GM19238 (cell line): Measurements from ENCODE around the gene PLAAT5.
"Not testable (repeated sequence)": the region's sequence is repeated elsewhere in the genome, so short reads cannot be mapped to it uniquely, and the experiment has no call there.

Experiments
- DNase-seq: peaks from one replicate; pipeline ENCODE4 v3.0.0; 2011; ENCODE audit warnings: low spot score; ENCODE audit not compliant: insufficient read length

PLAAT5 gene, protein sequence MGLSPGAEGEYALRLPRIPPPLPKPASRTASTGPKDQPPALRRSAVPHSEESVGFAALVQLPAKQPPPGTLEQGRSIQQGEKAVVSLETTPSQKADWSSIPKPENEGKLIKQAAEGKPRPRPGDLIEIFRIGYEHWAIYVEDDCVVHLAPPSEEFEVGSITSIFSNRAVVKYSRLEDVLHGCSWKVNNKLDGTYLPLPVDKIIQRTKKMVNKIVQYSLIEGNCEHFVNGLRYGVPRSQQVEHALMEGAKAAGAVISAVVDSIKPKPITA

DNA sequence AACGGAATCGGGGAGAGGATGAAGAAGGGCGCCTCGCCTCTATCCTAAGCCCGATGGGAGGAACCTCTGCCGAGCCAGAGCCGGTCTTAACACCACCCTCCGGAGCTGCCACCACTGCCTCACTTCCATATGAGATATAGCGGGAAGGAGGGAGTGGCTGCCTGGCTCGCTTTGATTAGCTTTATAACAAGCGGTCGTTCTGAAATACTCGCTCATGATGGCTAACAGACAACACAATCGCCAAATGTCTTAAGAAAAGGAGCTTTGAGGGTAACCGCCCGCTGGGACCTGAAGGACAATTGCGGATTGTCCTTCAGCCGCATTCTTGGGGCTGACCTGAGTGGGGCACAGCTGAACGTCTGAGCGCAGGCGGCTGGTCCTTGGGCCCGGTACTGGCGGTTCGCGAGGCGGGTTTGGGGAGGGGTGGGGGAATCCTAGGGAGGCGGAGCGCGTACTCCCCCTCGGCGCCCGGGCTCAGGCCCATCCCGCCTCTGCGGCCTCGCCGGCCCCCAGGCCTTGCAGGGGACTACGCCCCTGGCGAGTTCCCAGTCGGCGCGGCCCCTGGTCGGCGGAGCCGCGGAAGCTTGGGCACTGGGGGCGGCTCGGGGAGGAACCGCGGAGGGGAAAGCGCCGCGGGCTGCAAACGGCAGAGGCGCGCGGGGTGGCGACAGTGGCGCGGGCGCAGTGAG is at the start of gene PLAAT5:
Gene PLAAT5, minus strand, starts transcription at position 617 of the 689 bp plus-strand sequence. Its CDS starts 133 bp downstream, at position 484.
- no peak for DNase-seq

DNA sequence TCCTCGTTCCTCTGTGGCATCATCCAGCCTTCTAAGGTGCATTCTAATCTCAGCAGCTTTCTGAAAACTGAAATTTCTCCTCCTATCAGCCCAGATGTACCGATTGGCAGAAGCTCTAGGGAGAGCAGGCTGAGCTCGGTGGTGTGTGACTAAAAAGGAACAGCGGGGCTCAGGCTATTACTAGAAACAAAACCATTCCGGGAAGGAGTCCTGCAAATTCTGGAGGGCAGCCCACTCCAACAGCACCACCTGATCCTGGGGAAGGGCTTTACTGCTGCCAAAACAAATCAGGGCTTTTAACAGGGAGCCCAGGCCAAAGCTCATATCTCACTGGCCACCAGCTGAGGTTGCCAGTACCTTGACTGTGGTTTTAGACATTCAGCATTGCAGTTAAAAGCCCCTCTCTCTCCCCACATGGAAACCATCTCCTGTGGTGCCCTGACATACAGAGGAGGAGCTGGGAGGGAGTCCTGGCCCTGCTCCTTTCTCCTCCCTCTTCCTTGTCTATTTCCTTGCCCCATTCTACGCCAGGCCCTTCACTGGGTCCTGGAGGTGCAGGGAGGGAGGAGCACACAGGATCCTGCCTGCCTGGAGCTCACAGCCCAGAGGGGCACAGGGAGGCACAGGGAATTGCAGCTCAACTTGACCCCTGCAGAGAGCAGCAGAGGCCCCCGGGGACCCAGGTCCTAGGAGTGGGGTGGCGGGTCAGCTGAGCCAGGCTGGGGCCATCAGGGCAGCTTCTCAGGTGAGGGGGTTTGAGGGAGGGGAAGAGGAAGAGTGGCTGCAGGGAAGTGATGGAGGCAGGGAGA is 46.5 kb upstream of the PLAAT5 start:
- DNase-seq = no peak

DNA sequence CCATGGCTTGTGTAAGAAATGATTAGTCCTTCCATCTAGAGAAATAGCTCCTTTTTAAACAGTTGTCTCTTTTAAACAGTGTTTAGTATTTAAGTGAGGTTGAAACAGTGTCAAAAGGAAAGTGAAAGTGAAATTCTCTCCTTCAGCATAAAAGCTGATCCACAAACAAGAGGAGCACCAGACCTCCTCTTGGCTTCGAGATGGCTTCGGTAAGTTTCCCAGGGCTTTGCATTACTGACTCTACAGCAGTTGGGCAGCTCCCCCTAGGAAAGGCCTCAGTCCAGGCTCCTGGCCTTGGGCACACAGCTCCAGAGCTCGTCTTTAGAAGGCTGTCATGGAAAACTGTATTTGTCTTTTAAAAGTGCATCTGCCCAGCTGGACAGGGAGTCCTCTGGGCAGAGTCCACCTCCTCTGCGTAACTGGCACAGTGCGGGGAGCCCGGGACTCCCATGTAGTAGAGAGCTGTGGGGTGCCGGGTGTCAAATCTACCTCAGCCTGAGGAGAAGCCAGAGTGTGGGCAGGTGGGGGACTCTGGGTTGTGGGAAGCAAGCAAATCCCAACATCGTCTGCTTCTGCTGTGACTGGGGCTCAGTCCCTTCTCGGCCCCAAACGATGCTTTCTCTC is 45.8 kb upstream of the PLAAT5 start, which contains the start of gene PLAAT4:
Gene PLAAT4, plus strand, starts transcription at position 140 of the 624 bp plus-strand sequence. Its CDS starts 61 bp downstream, at position 201.
- DNase-seq = peak; percentile 55

DNA sequence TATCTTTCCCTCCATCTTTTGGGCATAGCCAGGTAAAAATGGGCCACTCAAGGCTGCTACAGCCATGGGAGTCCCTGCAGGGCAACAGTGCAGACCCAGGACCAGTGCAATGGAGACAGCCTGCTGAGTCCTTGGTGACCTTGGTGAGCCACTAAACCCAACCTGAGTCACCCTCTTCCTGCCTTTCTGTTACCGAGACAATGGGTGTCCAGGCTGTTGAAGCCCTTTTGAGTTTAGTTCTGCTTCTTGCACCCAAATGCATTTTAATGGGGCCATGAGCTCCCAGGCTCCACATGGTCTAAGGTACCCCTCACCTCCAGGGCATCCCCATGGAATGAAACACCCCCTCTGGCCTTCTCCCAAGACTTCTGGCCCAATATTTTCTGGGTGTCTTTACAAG is 44.8 kb upstream of the PLAAT5 start:
- DNase-seq = no peak

DNA sequence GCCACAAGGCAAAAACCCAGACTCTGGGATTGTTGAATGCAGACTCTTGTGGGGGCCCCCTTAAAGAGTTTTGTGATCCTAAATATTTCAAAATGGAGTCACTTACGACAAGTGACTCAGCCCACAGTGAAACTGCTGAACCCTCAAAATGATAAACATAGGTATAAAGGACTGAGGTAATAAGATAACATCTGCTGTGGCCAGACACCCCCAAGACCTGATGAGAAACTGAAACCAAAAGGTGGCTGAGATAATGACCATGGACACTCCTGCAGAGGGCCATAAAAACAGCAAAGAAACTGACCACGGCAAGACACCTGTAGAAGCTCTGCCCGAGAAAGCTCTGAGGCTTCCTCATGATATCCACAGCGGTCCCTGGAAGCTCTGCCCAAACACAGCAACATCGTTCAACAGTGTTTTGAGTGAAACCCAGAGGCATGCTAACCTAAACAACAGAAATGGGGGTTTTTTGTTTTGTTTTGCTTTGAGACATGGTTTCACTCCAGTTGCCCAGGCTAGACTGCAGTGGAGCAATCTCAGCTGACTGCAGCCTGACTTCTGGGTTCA is 44.0 kb upstream of the PLAAT5 start:
- no peak for DNase-seq

DNA sequence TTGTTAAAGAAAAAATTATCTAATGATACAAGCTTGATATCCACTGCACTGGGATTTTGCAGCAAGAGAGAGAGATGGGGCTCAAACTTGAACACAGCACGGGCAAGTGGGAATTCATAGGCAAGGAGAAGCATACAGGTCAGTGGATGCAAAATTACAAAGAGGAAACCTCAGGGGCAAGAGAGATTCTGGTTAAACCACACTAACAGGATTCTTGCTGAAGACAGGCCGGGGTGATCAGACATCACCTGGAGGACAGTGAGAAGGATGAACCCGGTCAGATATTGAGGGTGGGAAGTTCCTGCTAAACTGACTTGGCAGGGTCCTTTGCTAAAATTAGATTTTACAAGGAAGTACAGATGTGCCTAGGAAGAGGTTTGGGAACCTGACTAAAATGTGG is 43.1 kb upstream of the PLAAT5 start:
- no peak for DNase-seq

DNA sequence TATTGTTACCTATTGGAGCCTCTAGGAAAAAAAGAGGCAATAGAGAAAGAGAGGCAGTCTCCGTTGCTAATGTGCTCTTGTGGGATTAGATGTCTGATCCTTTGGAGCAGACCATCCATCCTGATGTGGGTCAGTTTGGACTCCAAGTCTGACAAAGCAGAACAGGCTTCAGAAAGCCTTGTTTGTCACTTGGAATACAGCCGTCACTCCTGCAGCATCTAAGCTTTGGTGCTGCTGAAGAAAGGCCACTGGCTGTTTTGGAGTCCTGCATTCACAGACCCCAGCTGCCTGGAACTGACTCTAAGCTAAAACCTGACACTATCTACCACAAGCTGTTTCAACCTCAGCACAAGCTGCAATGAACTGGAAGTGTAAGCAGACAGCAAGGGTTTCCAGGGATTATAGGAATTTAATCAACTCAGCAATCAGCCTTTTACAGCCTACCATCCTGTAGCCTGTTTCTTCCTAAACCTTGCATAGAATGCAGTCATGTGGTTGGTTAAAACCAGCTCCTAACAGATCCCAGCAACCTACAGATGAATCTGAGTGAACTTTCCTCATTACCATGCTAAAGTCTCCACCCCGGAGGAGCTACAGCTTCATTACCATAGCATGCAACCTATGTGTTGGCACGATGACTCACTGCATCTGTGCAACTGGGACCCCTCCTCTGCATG is 42.0 kb upstream of the PLAAT5 start:
- DNase-seq = no peak

DNA sequence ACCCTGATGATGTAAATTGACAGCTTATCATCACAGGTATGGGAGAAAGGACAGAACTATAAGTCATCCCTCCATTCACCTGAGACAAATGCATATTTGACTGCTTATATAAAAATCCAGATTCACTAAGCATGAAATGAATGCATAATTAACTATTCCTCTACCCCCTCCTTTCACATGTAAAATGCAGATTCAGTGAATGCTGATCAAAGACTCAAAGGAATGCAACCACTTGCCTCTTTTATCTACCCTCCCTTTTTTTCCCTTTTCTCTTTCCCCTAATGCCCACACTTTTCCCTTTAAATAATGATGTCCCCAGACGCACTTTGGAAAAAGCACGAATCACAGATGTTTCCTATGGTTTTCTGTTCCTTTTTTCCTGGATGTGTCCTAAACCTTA is 41.1 kb upstream of the PLAAT5 start:
- no peak for DNase-seq

DNA sequence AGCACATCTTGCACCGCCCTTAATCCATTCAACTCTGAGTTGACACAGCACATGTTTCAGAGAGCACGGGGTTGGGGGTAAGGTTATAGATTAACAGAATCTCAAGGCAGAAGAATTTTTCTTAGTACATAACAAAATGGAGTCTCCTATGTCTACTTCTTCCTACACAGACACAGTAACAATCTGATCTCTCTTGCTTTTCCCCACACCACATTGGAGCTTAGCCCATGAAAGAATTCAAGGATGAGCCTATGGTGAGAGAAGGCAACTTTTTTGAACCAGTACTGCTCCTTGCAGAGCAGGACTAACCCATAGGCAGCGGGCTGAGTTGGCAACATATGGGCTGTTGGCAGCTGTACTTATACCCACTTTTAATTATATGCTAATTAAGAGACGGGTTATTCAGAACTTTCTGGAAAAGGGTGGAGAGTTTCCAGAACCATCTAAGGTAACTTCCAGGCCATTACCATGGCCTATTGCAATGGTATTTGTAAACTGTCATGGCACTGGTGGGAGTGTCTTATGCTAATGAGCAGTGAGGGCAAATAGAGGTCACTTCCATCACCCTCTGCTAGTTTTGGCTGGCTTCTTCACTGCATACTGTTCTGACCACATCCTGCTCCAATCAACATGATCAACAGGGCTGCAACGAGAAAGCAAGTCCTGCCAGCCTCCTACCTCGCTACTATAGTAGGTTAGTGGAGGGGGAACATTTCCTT is 40.3 kb upstream of the PLAAT5 start:
- DNase-seq = not testable (repeated sequence)

DNA sequence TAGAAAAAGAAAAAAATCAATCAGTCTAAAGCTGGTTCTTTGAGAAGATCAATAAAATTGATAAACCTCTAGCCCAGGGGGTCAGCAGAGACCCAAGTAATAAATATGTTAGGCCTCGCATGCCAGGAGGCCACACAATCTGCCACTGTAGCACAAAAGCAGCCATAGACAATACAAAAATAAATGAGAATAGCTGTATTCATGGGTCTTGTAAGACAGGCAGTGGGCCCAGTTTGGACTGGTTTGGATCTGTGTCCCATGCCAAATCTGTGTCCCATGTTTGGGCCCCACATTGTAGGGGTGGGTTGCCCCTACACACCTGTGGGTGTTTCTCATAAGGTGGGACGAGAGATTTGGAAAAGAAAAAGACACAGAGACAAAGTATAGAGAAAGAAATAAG is 39.1 kb upstream of the PLAAT5 start:
- no peak for DNase-seq

DNA sequence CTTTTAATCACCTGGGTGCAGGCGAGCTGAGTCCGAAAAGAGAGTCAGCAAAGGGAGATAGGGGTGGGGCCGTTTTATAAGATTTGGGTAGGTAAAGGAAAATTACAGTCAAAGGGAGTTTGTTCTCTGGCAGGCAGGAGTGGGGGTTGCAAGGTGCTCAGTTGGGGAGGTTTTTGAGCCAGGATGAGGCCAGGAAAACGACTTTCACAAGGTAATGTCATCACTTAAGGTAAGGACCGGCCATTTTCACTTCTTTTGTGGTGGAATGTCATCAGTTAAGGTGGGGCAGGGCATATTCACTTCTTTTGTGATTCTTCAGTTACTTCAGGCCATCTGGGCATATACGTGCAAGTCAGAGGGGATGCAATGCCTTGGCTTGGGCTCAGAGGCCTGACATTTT is 38.4 kb upstream of the PLAAT5 start:
- not testable (repeated sequence) for DNase-seq

DNA sequence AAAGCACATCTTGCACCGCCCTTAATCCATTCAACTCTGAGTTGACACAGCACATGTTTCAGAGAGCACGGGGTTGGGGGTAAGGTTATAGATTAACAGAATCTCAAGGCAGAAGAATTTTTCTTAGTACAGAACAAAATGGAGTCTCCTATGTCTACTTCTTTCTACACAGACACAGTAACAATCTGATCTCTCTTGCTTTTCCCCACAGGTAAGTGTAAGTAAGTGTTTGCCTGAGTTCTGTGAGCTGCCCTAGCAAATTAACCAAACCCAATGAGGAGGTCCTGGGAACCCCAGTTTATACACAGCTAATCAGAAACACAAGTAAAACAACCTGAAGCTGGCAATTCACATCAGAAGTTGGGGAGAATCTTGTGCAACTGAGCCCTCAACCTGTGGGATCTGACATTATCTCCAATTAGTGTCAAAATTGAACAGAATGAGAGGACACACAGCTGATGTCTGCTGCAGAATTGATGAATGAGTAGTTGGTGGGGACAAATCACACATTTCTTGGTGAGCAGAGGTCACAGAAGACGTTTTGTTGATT is 37.8 kb upstream of the PLAAT5 start:
- DNase-seq = not testable (repeated sequence)

DNA sequence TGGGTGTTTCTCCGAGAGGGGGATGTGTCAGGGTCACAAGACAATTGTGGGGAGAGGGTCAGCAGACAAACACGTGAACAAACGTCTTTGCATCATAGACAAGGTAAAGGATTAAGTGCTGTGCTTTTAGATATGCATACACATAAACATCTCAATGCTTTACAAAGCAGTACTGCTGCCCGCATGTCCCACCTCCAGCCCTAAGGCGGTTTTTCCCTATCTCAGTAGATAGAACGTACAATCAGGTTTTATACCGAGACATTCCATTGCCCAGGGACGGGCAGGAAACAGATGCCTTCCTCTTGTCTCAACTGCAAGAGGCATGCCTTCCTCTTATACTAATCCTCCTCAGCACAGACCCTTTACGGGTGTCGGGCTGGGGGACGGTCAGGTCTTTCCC is 37.2 kb upstream of the PLAAT5 start:
- not testable (repeated sequence) for DNase-seq

DNA sequence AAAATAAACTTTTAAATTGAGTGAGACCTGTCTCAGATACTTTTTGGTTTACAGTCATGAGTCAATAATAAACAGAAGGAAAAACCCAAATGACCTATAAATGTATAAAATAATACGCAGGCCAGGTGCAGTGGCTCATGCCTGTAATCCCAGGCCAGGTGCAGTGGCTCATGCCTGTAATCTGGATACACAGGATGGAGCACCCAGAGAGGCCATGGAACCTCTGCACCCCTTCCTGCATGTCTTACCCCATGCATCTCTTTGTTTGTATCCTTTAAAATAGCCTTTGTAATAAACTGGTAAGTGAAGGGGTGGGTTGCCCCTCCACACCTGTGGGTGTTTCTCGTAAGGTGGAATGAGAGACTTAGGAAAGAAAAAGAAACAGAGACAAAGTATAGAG is 36.7 kb upstream of the PLAAT5 start:
- no peak for DNase-seq

DNA sequence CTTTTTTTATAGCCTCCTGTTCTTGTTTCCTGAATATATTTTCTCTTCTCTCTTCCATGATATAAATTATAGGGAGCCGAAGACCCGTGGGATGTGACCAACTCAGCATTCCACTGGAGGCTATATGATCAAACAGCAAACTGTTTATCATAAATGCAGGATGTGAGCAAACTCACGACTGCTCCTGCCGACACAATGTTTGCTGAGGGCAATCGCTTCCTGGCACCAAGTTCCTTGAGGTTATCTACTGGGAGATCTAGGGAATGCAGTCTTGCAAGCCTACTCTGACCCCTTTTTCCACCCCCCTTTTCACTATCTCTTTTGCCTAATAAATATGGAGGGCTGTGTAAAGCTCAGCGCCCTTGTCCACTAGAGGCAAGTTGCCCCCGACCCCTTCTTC is 32.2 kb upstream of the PLAAT5 start:
- DNase-seq = no peak

DNA sequence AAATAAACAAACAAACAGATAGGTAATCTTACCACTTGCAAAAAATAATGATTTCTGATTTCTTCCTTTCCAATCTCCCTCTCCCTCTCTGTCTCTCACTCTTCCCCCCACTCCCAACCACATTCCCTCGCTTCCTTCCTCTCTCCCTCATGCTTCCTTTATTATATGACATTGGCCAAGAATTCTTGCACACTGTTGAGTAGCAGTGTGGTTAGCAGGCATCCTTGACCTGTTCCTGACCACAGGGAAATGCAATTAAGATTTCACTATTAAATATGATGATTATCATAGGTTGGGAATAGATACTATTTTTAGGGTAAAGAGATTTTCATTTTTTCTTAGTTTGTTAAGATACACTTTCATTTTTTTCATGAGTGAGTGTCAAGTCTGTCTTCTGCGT is 30.9 kb upstream of the PLAAT5 start:
- DNase-seq = no peak

DNA sequence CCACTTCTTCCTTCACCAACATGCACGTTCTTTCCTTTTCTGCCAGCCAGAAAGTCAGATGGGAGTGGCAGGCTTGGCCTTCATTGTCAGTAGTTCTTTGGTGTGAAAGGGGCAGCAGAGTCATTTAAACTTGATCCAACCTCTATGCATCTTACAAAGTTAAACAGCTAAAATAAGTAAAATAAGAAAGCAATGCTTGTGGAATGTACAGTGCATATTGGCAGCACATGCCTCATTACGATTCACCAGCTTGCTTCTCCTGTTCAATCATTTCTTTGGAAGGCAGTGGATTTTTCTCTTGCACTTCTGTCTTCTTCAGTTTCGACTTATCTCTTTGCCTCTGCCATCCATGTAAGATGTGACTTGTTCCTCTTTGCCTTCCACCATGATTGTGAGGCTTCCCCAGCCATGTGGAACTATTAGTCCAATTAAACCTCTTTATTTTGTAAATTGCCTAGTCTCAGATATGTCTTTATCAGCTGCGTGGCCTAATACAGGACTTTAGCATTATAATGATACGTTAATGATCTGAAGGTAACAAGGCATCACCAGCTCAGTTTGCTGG is 29.7 kb upstream of the PLAAT5 start:
- DNase-seq = no peak

DNA sequence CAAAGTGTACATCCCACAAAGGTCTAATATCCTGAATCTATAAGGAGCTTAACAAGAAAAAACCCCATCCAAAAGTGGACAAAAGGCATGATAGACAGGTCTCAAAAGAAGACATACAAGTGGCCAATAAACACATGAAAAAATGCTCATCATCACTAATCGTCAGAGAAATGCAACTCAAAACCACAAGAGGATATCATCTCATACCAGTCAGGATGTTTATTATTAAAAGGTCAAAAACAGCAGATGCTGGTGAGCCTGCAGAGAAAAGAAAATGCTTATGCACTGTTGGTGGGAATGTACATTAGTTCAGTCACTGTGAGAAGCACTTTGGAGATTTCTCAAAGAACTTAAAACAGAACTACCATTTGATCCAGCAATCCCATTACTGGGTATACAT is 27.6 kb upstream of the PLAAT5 start:
- DNase-seq = no peak

DNA sequence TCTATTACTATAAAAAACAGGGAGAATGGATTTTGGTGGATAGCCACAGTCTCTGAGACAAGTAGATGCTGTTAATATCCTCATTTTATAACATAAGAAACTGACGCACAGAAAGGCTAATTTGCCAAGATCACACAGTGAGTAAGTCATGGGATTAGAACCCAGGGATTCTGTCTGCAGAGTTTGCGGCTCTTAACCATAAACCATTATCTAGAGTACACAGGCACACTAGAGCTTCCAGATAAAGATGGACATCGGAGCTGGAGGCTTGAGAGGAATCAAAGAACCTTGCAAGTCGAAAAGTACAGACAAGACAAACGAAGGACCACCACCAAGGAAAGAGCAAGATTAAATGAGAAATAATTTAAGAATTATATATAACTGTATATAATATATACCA is 26.2 kb upstream of the PLAAT5 start:
- DNase-seq = no peak

DNA sequence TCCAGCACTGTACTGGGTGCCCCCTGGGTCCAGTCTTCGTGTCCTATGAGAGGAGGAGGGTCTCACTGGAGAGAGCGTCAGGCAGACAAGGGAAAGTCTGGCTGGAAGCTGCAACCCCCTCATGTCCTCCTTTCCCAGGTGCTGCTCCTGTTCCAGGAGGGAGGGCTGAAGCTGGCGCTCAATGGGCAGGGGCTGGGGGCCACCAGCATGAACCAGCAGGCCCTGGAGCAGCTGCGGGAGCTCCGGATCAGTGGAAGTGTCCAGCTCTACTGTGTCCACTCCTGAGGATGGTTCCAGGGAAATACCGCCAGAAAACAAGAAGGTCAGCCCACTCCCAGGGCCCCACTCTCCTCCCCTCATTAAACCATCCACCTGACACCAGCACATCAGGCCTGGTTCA is 25.1 kb upstream of the PLAAT5 start:
- no peak for DNase-seq
